HG03571 (cell line): Measurements from ENCODE around the gene EML1.

Experiments used
- ATAC-seq: cut with Tn5 transposase; IDR thresholded peaks from one replicate; pipeline ENCODE4 v1.9.1; 2021; ENCODE audit not compliant: unreplicated experiment

The EML1 gene

GRCh38 chr14:99982537-99983250, 189.5 kb downstream of the EML1 start:
- no peak for ATAC-seq

- no peak for ATAC-seq
Measured at GRCh38 chr14:99983251-99984015, 190.2 kb downstream of the EML1 start.

GRCh38 chr14:99984036-99984435, 190.8 kb downstream of the EML1 start:
- ATAC-seq = no peak

- no peak for ATAC-seq
Measured at GRCh38 chr14:99986396-99986795, 193.2 kb downstream of the EML1 start.

GRCh38 chr14:99989032-99989431, 195.8 kb downstream of the EML1 start:
- no peak for ATAC-seq

- no peak for ATAC-seq
Measured at GRCh38 chr14:99990268-99991170, 197.3 kb downstream of the EML1 start.

- ATAC-seq = no peak
Measured at GRCh38 chr14:99991331-99991730, 198.1 kb downstream of the EML1 start.
